ENCODE results near the gene DDX25.
"Not testable (repeated sequence)": the region's sequence is repeated elsewhere in the genome, so short reads cannot be mapped to it uniquely, and the experiment has no call there.

DDX25 gene

DNA sequence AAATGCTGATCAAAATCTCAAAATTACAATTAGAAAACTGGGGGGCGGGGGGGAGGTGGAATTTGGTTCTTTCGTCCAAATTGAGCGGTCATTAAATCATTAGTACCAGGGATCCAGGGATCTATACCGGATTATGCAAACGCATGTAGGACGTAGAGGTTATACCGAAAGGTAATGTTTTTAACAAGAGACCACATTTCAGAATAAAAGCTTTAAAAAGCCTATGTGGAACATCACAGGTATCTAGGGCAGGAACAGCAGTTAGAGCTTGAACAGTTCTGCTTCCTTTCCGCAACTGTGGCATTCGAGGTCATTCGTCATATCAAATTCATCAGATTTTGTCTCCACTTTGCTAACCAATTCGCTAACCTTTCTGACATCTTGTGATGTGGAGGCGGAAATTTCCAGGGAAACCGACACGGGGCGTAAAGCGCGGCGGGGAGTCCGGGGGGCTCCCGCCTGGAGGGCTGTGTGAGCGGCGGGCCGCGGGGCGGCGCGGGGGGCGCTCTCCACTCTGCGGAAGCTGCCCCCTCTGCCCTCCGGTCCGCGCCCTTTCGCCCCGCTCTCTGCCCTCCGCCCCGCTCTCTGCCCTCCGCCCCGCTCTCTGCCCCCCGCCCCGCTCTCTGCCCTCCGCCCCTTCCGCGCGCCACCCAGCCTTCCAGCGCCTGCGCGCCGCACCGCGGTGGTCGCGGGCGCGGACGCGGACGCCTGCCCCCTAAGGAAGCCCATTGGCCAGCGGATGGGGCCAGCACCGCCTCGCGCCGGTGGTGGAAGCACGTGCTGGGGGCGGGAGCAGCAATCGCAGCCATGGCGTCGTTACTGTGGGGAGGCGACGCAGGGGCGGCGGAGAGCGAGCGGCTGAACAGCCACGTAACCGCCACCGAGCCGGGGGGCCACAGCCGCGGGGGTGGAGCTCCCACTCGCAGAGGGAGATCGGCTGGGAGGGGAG, at the start of gene DDX25:
Gene DDX25 (plus strand): TSS at position 798 of the 949 bp plus-strand sequence. CDS start 10 bp downstream, at position 808.
- DNase-seq, result no peak

DNA sequence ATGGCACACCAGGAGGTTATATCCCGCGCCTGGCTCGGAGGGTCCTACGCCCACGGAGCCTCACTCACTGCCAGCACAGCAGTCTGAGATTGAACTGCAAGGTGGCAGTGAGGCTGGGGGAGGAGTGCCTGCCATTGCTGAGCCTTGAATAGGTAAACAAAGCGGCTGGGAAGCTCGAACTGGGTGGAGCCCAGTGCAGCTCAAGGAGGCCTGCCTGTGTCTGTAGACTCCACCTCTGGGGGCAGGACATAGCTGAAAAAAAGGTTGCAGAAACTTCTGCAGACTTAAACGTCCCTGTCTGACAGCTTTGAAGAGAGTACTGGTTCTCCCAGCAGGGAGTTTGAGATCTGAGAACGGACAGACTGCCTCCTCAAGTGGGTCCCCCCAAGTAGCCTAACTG, 46.6 kb upstream of the DDX25 start:
- DNase-seq, result not testable (repeated sequence)

DNA sequence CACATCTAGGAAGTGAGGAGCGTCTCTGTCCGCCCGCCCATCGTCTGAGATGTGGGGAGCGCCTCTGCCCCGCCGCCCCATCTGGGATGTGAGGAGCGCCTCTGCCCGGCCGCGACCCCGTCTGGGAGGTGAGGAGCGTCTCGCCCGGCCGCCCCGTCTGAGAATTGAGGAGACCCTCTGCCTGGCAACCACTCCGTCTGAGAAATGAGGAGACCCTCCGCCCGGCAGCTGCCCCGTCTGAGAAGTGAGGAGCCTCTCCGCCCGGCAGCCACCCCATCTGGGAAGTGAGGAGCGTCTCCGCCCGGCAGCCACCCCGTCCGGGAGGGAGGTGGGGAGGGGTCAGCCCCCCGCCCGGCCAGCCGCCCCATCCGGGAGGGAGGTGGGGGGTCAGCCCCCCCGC, 41.5 kb upstream of the DDX25 start:
- not testable (repeated sequence) for DNase-seq

DNA sequence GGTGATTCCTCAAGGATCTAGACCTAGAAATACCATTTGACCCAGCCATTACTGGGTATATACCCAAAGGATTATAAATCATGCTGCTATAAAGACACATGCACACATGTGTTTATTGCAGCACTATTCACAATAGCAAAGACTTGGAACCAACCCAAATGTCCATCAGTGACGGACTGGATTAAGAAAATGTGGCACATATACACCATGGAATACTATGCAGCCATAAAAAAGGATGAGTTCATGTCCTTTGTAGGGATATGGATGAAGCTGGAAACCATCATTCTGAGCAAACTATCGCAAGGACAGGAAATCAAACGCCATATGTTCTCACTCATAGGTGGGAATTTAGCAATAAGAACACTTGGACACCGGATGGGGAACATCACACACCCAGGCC, 39.0 kb upstream of the DDX25 start:
- DNase-seq, result not testable (repeated sequence)

DNA sequence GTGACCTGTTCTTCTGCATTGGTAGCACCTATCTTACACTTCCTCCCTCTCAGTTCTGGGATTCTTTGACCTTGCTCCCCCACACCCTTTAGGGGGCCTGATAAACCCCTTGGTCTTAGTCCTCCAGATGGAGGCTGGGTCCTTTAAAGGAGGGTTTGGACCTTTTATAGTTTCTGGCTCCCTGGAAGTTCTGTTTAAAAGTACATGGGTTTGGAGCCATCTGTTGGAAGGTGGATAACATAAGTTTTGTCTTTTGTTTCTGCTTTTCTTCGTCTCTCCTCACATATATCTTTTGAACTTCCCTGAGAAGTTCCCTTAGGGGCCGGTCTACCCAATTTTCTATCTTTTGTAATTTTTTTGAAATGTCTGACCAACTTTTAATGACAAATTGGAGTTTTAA, 34.8 kb upstream of the DDX25 start:
- no peak for DNase-seq

DNA sequence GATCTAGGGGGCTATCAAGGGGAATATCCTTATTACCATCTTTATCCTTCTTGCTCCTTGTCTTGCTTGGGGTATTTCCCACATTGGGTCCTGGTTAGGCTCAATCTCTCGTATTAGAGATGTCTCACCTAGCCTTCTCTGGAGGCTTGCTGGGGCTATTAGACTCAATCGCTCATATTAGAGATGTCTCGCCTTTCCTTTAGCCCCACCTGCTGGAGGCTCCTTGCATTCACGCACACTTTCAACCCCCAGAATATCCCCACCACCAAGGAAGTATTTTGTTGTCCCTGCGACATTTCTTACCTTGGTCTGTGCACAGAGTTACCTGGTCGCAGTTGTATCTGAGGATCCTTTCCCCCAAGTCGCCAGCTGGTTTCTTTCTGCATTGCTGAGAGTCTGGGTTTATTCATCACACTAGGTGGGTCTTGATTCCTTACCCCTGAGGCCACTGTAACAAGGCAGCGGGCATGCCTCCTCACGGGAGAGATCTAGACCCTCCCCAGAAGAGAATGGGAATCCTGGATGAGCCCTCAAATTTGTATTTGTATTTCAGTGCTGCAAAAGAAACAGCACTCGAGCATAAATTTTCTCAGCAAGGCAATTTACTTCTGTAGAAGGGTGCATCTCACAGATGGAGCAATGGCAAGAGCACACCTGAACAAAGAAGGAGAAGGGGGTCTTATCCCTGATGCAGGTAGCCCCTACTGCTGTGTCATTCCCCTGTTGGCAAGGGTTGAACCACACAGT, 32.7 kb upstream of the DDX25 start:
- no peak for DNase-seq

DNA sequence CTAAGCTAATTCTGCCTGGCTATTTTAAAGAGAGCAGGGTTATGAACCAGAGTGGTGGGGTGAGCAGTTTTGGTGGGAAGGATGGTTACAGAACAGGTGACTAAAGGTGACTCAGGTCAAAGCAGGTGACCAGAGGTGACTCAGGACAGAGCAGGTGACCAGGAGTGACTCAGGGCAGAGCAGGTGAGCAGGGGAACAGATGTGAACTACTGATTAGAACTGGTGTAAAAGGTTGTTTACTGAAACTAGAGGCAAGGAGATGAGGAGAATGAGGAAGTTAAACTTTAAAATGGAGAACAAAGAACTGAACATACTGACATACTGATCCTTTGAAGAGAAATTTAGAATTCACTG, 32.2 kb upstream of the DDX25 start:
- no peak for DNase-seq

DNA sequence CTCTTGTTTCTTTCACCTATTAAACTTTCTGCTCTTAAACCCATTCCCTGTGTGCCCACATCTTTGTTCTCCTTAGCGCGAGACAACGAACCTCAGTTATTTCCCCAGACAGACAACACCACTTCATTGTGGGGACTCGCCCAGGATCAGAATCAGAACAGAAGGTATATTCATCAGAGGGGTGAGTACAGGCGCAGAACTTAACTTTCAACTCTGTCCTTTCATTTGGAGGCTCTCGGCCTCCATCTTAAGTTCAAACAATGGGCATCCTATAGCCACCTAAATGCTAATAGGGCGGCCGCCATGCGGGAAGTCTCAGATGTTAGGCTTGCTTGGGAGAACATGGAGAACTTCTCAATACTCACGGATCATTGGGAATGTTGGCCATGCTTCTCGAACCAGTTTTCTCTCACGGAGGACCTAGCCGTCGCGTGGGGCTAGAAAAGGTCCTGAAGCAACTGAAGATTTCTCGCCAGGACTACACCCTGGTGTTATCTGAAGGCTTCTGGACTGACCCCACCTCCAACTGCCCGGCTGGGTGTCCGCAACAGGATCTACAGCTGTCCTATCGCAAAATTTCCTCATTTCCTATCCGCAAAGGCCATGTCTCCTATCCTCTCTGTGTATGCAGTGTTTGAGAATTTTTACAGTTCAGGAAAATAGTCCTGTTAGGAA, 30.3 kb upstream of the DDX25 start:
- no peak for DNase-seq

DNA sequence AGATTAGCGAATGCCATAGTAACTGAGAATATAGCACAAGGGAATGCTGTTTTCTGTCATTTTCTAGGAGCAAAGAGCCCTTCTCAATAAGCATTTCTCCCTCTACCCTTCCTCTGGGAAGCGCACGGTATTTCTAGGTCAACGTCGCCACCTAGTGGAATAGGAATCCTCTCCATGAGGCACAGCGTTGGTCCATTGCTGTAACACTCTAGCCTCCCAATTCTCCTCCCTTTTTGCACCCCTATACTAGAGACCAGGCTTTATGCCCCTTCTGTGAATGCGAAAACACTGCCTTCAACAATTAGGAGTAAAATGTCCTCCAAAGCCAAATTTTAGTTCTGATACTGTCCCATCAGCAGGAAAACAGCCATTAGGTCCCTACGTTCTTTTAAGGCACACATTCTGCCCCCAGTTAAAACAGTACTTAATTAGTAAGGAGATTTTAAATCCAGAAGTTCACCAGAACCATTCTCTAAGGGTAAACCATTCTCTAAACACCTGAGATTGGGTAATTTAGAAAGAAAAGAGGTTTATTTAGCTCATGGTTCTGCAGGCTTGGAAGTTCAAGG, 29.7 kb upstream of the DDX25 start:
- DNase-seq, result peak; percentile 53

DNA sequence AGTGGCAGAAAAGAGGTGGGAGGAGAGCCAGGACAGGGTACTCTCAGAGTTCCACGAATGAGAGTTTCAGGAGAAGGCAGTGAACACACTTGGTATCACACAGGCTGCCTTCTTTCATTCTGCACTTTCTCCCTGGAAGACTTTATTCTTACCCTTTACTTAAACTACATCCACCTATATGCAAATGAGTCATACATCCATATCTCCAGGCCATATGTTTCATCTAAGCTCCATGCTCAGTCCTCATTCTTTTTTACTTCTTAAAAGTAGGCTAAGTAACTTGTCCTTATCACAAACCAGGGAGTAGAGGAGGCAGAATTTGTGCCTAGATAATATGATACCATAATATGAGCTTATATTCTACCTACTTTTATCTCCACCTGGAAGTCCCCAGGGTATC, 23.0 kb upstream of the DDX25 start:
- DNase-seq, result no peak

DNA sequence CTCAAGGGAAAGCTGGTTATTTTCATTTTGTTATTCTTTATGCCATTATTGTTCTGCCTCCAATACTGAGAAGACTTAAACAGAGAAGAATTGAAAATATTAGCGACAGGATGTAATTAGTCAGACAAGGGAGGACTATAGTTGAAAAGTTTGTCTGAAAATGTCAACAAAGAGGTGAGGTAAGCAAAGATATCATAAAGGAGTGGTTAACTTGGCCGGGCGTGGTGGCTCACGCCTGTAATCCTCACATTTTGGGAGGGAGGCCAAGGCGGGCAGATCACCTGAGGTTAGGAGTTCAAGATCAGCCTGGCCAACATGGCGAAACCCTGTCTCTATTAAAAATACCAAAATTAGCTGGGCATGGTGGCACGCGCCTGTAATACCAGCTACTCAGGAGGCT, 20.9 kb upstream of the DDX25 start:
- DNase-seq, result no peak

DNA sequence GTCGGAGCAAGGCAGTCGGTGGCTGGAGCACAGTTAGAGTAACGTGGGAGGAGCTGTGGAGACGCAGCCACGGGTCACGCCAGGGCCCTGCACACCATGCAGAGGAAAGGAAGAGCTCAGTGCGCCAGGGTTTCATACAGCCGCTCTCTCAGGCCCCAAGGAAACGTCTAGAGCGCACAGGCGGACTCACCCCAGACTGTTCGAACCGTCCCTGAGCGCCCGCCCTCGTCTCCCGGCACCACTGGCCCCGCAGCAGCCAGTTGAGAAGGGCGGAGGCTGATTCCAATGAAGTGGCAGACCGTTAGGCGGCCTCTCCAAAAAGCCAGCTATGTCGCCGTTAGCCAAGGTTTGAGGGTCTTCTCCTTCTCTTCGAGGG, 17.3 kb upstream of the DDX25 start:
- DNase-seq, result no peak

DNA sequence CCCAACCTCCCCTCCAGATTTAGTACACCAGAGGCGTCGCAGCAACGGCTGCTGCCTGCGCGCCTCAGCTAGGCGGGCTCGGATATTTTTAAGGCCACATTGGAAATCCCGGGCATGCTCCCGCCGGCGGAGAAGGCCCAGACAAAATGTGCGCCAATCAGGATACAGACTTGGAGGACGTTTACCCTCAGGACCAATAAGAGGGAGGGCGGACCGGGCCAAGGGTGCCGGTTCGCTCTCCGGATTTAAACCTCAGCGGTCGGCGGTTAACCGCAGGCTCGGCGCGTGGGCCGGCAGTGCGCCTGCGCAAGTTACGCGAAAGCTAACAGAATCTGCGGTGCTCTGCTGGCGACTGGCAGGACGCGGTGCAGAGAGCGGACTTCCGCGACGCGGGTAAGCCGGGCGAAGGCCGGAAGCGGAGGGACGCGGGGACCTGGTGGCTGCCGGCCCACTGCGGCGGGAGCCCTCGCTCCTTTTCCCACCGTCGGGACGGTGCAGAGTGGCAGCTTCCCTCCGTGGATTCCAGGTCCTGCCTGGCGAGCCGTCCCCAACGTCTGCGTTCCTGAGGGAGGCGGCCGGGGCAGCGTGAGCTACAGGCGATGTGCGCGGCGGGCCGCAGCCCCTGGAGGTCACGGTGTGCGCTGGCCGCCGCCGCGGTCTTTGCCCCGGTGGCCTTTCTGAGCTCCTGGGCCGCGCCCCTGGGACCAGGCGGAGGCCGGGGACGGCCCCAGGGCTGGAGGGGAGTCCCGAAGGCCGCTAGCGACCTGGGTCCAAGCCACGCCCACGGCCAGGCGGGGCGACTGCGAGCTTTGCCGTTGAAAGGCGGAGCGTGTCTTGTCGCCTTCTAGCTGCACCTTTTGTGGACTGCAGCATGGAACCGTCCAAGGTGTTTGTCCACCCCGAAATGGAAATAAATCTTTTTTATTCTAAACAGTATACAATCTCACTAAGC, 16.7 kb upstream of the DDX25 start, which contains the start of gene HYLS1:
Gene HYLS1 (plus strand): TSS at position 296 of the 952 bp plus-strand sequence. CDS start 11,701 bp downstream, outside the sequence.
- peak; percentile 27 for DNase-seq

DNA sequence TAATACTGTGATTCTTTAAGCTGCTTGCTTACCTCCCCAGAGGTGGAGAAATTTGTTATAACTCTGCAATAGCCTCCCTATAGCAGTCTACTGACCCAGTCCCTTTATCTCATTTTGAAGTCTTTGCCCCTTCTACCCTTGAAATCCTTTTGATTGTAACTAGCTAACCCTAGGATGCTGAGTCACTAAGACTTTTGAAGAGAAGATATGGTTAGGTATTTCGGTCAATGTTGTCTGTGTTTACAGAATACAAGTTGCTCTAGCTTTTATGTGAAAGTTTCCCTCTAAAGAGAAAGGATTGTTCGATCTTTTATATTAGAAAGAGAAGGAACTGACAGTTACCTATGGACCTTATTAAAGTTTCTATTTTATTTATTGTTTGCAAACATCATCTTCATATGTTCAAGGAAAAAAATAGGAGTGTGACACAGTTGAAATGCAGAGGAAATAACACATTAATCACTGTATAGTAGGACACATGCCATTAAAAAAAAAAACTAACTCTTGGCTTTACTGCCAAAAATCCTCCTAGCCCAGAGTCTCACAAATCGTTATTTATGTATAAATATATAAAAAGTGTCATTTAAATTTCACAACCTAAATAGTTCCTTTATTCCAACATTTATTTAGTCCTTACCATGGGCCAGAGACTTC, 13.7 kb upstream of the DDX25 start:
- no peak for DNase-seq

DNA sequence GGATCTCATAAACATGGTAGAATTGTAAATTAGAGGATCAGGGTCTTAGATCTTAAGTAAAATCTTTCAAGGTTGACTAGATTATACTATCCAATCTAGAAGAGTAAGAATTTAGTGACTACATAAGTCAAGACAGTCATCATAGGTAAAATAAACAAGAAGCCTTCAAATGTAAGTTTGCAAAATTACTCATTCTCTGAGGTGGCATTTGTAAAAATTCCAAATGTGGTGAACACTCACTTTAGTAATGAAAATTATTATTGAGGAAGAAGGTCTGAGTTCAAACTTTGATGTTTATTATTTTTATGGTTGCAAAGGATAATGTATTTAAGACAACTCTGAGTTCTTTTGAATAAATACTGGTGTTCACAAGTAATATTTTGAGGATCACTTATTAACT, 12.2 kb upstream of the DDX25 start:
- no peak for DNase-seq

DNA sequence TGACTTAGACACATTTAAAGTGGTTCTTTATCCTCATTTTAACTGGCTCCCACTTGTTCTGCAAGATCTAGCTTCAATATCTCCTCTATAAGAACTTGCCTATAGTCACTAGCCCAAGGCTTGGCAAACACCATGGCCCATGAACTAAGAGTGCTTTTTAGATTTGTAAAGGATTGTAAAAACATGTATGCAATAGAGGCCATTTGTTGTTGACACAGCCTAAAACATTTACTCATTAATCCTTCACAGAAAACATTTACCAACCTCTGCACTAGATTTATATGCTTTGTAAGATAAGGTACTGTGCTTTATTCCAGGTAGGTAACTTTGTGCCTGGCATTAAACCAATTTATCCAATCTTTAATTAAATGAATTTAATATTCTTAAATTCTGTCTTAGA, 11.3 kb upstream of the DDX25 start:
- no peak for DNase-seq

DNA sequence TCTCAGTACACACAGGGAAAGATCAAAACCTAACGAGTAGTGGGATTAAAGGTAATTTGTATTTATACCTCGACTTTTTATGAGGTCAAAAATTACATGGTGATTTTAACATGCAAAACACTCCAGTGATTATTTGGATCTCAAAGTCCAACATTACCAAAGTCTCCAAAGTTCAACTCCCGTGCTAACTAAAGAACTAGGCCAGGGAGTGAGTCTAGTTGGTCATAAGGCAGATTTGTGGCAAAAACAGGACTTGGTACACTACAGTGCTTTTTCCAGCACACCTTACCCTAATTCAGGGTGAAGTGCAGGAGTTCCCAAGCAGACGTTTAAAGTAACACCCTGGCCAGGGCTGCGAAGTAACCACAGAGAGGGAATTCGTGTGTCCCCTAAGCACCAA, 2.4 kb upstream of the DDX25 start:
- no peak for DNase-seq

DNA sequence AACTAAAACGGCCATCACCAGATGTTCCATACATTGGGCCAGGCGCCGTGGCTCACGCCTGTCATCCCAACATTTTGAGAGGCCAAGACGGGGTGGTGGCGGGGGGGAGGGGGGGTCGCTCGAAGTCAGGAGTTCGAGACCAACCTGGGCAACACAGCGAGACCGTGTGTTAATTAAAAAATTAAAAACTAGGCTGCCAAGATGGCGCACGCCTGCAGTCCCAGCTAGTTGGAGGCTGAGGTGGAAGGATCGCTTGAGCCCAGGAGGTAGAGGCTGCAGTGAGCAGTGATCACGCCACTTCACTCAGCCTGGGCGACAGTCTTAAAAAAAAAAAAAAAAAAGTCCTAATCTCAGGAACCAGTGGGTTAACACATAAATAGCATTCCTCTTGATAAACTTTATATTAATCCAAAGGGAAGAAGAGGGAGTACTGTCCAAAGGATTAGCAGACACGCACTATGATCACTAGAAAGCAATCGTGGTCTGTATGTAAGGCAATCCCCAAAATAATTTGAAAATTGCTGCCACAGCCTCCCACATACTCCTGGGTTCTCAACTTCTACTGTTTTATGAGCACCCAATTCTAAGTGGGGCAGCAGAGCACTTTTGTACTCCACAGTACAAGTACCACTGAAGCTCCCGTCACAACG, 1.9 kb upstream of the DDX25 start:
- no peak for DNase-seq

DNA sequence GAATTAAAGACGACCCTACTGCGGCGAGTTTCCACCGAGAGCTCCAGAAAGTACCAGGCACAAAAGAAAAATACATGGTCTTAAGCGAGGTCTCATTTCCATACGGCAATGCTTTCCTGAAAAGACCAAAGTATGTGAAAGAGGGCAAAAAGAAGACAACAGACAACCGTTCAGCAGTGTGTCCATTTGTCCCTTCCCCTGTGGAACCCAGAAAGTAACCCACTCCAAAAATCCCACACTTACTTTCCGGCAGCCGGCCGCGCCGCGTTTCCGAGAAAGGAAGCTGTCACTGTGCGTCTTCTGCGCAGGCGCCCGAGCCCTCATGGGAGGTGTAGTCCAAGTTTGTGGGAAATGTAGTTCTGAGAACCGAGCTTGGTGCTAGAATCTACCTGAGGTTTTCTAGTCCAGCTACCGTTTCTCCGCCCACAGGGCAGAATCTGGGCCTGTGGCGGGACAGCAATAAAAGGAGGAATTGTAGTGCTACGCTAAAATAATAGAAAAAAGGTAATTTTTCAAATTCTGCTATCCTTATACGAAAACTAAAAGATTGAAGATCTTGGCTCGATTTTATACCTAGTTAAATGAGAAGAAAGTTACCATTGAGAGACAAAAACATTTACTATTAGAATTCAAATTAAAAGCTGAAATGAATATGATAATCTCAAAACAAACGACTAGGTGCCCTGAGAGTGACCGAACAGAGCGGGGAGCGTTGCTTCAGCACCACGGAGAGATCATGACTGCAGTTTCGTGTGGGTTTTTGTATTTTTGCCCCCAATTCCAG, 1.2 kb upstream of the DDX25 start, which contains the start of gene PUS3:
Gene PUS3 (minus strand): TSS at position 280 of the 784 bp plus-strand sequence. CDS start 6,922 bp downstream, outside the sequence.
- peak; percentile 63 for DNase-seq

DNA sequence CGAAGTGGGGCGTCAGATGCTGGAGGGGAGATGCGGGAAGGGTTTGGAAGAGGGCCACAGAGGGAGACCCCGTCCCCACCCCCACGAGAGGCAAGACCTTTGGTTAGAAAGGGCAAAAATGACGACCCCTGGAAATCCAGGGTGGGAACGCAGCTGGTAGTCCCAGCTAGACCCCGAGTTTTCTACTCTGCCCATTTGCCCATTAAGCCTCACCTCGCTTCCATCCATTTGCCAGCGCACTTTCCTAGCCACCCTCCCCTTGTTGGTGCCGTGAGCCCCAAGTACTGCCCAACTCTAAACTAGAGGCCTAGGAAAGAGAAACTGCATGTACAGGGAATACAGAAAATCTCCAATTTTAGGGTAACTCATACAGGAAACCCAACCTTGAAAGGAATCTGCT, 370 bp downstream of the DDX25 start:
- no peak for DNase-seq

Measured in NCI-H748 treated with DMSO at 0.1 percent for 48 hours (cell line).